Activated T-helper 17 cell treated with anti-CD3 and anti-CD28 coated beads, Interleukin-2, amount 50 U/mL, for 72 hours (primary cell): ENCODE results near the gene SH3BGRL2. TPM values are rescaled to one million over a fixed set of nuclear protein-coding genes. Genes with fewer than 3 reads are reported as not detected.

Source experiments
- ATAC-seq: fragments of 150-1000 bp; cut with Tn5 transposase; replicated peaks from 2 replicates; pipeline ENCODE4 v1.10.0; 2021; ENCODE audit warnings: mild to moderate bottlenecking, moderate library complexity
- H3K27ac Mint-ChIP-seq: one replicate; pipeline ENCODE4 v1.8.0; 2022; ENCODE audit warnings: mixed read lengths
- H3K27me3 Mint-ChIP-seq: one replicate; pipeline ENCODE4 v1.8.0; 2022; ENCODE audit warnings: mixed read lengths
- H3K36me3 Mint-ChIP-seq: one replicate; pipeline ENCODE4 v1.8.0; 2022; ENCODE audit warnings: low read depth, mild to moderate bottlenecking, mixed read lengths
- H3K4me1 Mint-ChIP-seq: one replicate; pipeline ENCODE4 v1.8.0; 2022; ENCODE audit warnings: mixed read lengths
- H3K4me3 Mint-ChIP-seq: one replicate; pipeline ENCODE4 v1.8.0; 2022; ENCODE audit warnings: mild to moderate bottlenecking, mixed read lengths
- H3K9me3 Mint-ChIP-seq: one replicate; pipeline ENCODE4 v1.8.0; 2022; ENCODE audit warnings: mixed read lengths
- total RNA-seq, 2 donors: library from RNA; stranded (reverse); gene quantifications; one replicate each; pipeline ENCODE4 v1.2.3, GENCODE V29; 2022

Gene SH3BGRL2
- under 1 TPM; 0.06 to 0.24 TPM for total RNA-seq

DNA sequence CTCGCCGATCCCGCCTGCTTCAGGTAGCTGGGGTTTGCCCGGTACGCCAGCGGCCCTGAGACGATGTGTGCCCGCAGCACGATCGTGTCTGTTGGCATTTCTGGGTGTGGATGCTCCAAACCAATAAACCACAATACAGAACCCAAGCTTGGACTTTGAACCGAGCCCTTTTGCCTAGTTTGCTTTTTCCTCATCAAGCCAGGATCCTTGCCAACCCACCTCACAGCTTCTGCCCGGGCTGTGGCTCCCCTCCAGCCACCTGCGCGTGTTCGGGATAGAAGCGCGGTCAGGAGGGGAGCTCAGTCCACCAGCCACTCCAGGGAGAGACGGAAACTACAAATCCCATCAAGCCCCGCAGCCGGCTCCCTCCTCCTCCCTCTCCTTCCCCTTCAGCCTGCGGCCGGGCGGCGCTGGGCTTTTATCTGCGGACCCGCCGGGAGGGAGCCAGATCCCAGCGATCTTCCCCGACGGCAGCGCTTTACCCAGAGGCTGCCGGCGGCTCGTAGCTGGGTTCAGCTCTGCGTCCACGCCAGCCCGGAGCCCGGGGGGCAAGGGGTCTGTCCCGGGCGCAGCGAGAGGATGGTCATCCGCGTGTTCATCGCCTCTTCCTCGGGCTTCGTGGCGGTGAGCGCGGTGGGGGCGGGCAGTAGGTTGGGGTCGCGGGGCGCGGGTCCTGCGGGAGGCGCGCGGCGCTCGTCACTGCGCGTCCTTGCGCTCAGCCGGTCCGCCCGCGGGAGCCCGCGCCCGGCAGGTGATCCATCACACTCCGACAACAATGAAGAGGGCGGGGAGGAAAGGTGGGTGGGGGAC lies at the start of gene SH3BGRL2:
Gene SH3BGRL2 (plus strand): TSS at position 447 of the 810 bp plus-strand sequence. CDS start 133 bp downstream, at position 580.
- peaks cover 4% of the 10 kb centered on the region for H3K4me1 Mint-ChIP-seq
- no peak within 1 kb of the TSS for H3K27ac Mint-ChIP-seq
- ATAC-seq: peak; percentile 24
- no peaks in the 10 kb centered on the region for H3K9me3 Mint-ChIP-seq
- H3K4me3 Mint-ChIP-seq: peak within 1 kb of the TSS; percentile 79
- peaks cover 57% of the 10 kb centered on the region for H3K27me3 Mint-ChIP-seq
- no peaks in the 10 kb centered on the region for H3K36me3 Mint-ChIP-seq

DNA sequence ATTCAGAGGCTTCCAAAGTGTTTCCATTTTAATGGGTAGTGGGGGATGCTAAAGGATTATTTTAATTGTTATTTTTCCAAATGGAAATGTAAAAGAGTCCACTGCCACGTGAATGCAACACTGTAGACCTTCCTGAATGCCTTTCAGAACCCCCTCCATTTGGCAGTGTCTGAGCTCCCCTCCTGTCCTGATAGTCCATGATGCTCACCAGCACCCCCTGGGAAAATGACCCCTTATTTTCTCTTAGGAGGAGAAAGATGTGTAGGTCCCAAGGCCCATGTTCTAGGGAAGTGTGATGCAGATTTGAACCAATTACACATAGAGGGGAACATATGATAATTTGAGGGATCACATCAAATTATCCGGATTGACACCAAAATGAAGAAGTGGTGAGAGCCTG lies 46.8 kb upstream of the SH3BGRL2 start:
- ATAC-seq: no peak
- Mint-ChIP-seq H3K9me3 (no peaks in the 10 kb centered on the region), H3K27ac (no peak overlapping the region), H3K4me3 (no peak overlapping the region), H3K36me3 (no peaks in the 10 kb centered on the region), H3K27me3 (no peaks in the 10 kb centered on the region), H3K4me1 (no peaks in the 10 kb centered on the region)

DNA sequence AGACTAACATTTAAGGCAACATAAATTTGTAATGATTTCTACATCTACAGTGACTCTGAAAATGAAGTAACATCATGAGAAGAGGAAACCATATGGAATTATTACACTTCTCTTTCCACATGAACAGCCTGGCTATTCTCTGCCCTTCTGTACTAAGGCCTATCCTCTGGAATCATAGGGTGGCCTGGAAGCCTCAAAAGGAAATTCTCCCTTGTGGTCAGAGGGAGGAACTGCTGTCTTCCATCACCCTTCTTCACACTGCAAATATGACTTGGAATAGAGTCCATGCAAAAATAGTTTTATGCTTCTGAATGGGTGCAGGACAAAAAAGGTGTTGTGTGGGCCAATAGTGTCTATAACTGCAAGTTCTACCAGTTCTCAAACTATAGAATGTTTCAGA lies 44.6 kb upstream of the SH3BGRL2 start:
- Mint-ChIP-seq H3K9me3 (no peaks in the 10 kb centered on the region), H3K36me3 (no peaks in the 10 kb centered on the region), H3K4me3 (no peak overlapping the region), H3K27me3 (no peaks in the 10 kb centered on the region), H3K27ac (no peak overlapping the region), H3K4me1 (no peaks in the 10 kb centered on the region)
- ATAC-seq: no peak

DNA sequence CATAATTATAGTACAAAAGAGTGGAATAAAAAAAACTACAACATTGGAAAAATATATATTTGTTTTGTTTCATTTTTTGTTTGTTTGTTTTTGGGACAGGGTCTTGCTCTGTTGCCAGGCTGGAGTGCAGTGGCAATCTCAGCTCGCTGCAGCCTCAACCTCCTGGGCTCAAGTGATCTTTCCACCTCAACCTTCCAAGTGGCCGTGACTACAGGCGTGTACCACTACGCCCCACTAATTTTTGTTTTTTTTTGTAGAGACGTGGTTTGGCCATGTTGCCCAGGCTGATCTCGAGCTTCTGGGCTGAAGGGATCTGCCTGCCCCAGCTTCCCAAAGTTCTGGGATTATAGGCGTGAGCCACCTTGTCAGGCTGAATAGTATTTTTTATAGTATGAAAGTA lies 41.4 kb upstream of the SH3BGRL2 start:
- H3K36me3 Mint-ChIP-seq: no peaks in the 10 kb centered on the region
- no peak overlapping the region for H3K27ac Mint-ChIP-seq
- no peaks in the 10 kb centered on the region for H3K9me3 Mint-ChIP-seq
- H3K4me1 Mint-ChIP-seq: no peaks in the 10 kb centered on the region
- no peak overlapping the region for H3K4me3 Mint-ChIP-seq
- peaks cover 11% of the 10 kb centered on the region for H3K27me3 Mint-ChIP-seq
- no peak for ATAC-seq

DNA sequence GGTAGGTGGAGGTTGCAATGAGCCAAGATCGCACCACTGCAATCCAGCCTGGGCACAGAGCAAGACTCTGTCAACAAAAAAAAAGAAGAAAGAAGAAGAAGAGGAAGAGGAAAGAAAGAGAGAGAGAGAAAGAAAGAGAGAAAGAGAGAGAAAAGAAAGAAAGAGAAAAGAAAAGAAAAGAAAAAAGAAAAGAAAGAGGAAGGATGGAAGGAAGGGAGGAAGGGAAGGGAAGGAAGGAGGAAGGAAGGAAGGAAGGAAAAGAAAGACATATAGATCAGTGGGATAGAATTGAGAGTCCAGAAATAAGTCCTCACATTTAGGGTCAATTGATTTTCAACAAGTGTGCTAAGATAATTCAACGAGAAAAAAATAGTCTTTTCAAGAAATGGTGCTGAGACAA lies 34.0 kb upstream of the SH3BGRL2 start:
- H3K36me3 Mint-ChIP-seq: no peaks in the 10 kb centered on the region
- no peak overlapping the region for H3K4me3 Mint-ChIP-seq
- H3K27me3 Mint-ChIP-seq: peaks cover 13% of the 10 kb centered on the region
- ATAC-seq: no peak
- H3K27ac Mint-ChIP-seq: no peak overlapping the region
- H3K9me3 Mint-ChIP-seq: no peaks in the 10 kb centered on the region
- peaks cover 4% of the 10 kb centered on the region for H3K4me1 Mint-ChIP-seq

GRCh38 chr6:79598012-79598411 lies 33.1 kb upstream of the SH3BGRL2 start:
- Mint-ChIP-seq H3K27me3 (peaks cover 9% of the 10 kb centered on the region), H3K36me3 (no peaks in the 10 kb centered on the region), H3K4me1 (peaks cover 4% of the 10 kb centered on the region), H3K4me3 (no peak overlapping the region), H3K9me3 (no peaks in the 10 kb centered on the region), H3K27ac (no peak overlapping the region)
- no peak for ATAC-seq

- peaks cover 4% of the 10 kb centered on the region for H3K27me3 Mint-ChIP-seq
- no peak overlapping the region for H3K27ac Mint-ChIP-seq
- no peak overlapping the region for H3K4me3 Mint-ChIP-seq
- ATAC-seq: no peak
- peaks cover 4% of the 10 kb centered on the region for H3K4me1 Mint-ChIP-seq
- no peaks in the 10 kb centered on the region for H3K9me3 Mint-ChIP-seq
- H3K36me3 Mint-ChIP-seq: no peaks in the 10 kb centered on the region
Measured at GRCh38 chr6:79599725-79600259, 31.3 kb upstream of the SH3BGRL2 start.

DNA sequence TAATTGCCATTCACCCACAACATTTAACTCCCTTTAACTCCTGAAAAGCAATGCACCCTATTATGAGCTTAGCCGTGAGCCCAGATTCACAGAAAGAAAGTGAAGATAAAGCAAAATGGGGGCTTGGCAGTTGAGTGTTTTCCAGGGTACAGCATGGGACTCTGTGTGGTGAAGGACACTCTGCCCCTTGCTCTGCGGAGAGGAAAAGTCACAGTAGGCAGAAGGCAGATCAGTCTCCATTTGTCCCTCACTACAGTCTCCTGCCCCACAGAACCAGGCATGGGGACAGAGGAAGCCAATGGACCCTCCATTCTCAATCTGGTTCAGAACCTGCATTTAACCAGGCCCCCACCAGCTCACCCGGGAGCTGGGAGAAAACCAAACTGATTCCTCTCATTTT lies 30.8 kb upstream of the SH3BGRL2 start:
- Mint-ChIP-seq H3K4me1 (peaks cover 4% of the 10 kb centered on the region), H3K27me3 (peaks cover 4% of the 10 kb centered on the region), H3K9me3 (no peaks in the 10 kb centered on the region), H3K27ac (no peak overlapping the region), H3K36me3 (no peaks in the 10 kb centered on the region), H3K4me3 (no peak overlapping the region)
- no peak for ATAC-seq

- Mint-ChIP-seq H3K9me3 (no peaks in the 10 kb centered on the region), H3K27ac (no peak overlapping the region), H3K4me3 (no peak overlapping the region), H3K36me3 (no peaks in the 10 kb centered on the region), H3K4me1 (peaks cover 4% of the 10 kb centered on the region), H3K27me3 (peaks cover 4% of the 10 kb centered on the region)
- no peak for ATAC-seq
Measured at GRCh38 chr6:79600812-79601609, 30.1 kb upstream of the SH3BGRL2 start.

DNA sequence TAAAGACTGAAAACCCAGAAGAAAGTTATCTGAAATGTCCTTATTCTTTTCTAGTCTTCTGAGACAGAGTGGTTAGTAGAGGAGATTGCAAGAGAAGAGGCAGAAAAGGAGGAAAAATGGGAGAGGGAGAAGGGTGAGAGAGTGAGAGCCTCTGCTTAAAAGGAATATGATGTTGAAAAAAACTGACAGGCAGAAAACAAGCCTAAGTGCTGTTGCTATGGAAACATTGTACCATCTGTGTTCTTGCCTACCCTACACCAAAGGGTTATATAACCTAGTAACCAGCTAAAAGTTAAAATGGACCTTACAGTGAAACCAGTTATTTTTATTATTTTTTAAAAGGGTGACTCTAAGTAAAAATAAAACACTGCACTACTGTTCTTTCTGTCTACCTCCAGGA lies 28.3 kb upstream of the SH3BGRL2 start:
- H3K27me3 Mint-ChIP-seq: peaks cover 8% of the 10 kb centered on the region
- no peaks in the 10 kb centered on the region for H3K9me3 Mint-ChIP-seq
- no peak for ATAC-seq
- no peak overlapping the region for H3K4me3 Mint-ChIP-seq
- no peaks in the 10 kb centered on the region for H3K36me3 Mint-ChIP-seq
- H3K27ac Mint-ChIP-seq: no peak overlapping the region
- H3K4me1 Mint-ChIP-seq: peaks cover 4% of the 10 kb centered on the region

GRCh38 chr6:79604583-79605037 lies 26.5 kb upstream of the SH3BGRL2 start:
- Mint-ChIP-seq H3K27me3 (peaks cover 8% of the 10 kb centered on the region), H3K4me1 (peaks cover 4% of the 10 kb centered on the region), H3K9me3 (no peaks in the 10 kb centered on the region), H3K27ac (no peak overlapping the region), H3K36me3 (no peaks in the 10 kb centered on the region), H3K4me3 (no peak overlapping the region)
- no peak for ATAC-seq

GRCh38 chr6:79605061-79605460 lies 26.1 kb upstream of the SH3BGRL2 start:
- Mint-ChIP-seq H3K4me3 (no peak overlapping the region), H3K36me3 (no peaks in the 10 kb centered on the region), H3K4me1 (peaks cover 4% of the 10 kb centered on the region), H3K9me3 (no peaks in the 10 kb centered on the region), H3K27ac (no peak overlapping the region), H3K27me3 (peaks cover 8% of the 10 kb centered on the region)
- no peak for ATAC-seq

DNA sequence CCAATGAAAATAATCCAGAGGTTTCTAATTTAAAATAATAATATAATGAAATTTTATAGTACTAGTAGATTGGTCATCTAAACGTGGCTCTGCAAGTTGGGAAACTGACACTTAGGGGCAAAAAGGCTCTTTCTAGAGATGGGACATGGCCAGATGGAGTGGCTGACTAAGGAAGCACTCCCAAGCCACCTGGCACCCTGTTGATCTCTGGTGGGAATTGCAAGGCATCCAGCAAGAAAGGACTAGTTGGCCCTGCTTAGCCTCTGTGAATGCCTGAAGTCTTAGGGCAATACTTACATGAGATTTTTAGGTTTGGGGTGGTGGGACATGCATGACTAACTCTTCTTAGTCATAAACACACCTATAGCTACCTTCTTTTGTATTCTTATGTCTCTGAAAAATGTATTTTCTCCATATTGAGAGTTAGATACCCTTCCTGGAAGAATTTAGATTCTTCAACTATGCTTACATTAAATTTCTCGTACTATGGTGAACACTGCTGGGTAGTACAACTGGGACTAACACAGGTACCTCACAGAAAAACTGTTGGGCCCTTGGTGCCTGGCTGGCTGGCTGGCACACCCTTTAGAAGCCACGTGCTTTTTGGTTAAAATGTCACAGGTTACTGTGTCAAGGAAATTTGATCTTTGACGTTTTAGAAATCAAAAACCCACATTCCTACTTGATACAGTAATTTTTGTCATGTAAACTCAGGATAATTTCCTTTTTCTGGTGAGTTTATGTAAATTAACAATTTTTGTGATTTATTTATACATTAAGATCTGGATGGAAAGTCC lies 25.0 kb upstream of the SH3BGRL2 start:
- Mint-ChIP-seq H3K27me3 (peaks cover 4% of the 10 kb centered on the region), H3K4me3 (no peak overlapping the region), H3K4me1 (no peaks in the 10 kb centered on the region), H3K27ac (no peak overlapping the region), H3K36me3 (no peaks in the 10 kb centered on the region), H3K9me3 (no peaks in the 10 kb centered on the region)
- no peak for ATAC-seq

- Mint-ChIP-seq H3K4me3 (no peak overlapping the region), H3K36me3 (no peaks in the 10 kb centered on the region), H3K27ac (no peak overlapping the region), H3K4me1 (no peaks in the 10 kb centered on the region), H3K27me3 (peaks cover 4% of the 10 kb centered on the region), H3K9me3 (no peaks in the 10 kb centered on the region)
- no peak for ATAC-seq
Measured at GRCh38 chr6:79607000-79607399, 24.1 kb upstream of the SH3BGRL2 start.
